ENCODE data around the gene ZNF45.

- TF ChIP-seq JUND (IDR thresholded peaks at IDR 0.05): no peak
- TF ChIP-seq, protein P1, sequence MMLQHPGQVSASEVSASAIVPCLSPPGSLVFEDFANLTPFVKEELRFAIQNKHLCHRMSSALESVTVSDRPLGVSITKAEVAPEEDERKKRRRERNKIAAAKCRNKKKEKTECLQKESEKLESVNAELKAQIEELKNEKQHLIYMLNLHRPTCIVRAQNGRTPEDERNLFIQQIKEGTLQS (IDR thresholded peaks at IDR 0.05): no peak
- TF ChIP-seq SP1 (IDR thresholded peaks at IDR 0.05; ENCODE audit: low read depth): no peak
- TF ChIP-seq CTCF (IDR thresholded peaks at IDR 0.05 in 2 of 3, conservative IDR thresholded peaks at IDR 0.05 in 1 of 3; ENCODE audit: borderline replicate concordance in 1 of 3, insufficient read depth in 1 of 3, low read depth in 2 of 3, low read length in 2 of 3): no peak
- TF ChIP-seq POLR2A (IDR thresholded peaks at IDR 0.05; ENCODE audit: borderline replicate concordance, extremely low read depth, insufficient read depth, insufficient read length): no peak
- no peak for TF ChIP-seq ZNF274 (IDR thresholded peaks at IDR 0.05; ENCODE audit: low read depth, low read length)
- TF ChIP-seq SIN3A (IDR thresholded peaks at IDR 0.05; ENCODE audit: low read depth): no peak
- no peak for TF ChIP-seq TCF7L2 (IDR thresholded peaks at IDR 0.05; ENCODE audit: borderline replicate concordance, extremely low read depth, insufficient read depth, insufficient read length)
- no peak for TF ChIP-seq YY1 (IDR thresholded peaks at IDR 0.05; ENCODE audit: extremely low read depth, insufficient replicate concordance, low read depth, low read length)
These were observed 29.2 kb downstream of the ZNF45 start for GRCh38 chr19:43905897-43906296.

All from HCT116 (cell line).